Measurements from ENCODE around the gene ALPP. TPM values are rescaled to one million over a fixed set of nuclear protein-coding genes. Genes with fewer than 3 reads are reported as not detected.
A peak's percentile ranks its signal among the peaks of the same experiment; 100 is the strongest.

Gene ALPP
- total RNA-seq, 4 donors from 2014 or later, result not detected

DNA sequence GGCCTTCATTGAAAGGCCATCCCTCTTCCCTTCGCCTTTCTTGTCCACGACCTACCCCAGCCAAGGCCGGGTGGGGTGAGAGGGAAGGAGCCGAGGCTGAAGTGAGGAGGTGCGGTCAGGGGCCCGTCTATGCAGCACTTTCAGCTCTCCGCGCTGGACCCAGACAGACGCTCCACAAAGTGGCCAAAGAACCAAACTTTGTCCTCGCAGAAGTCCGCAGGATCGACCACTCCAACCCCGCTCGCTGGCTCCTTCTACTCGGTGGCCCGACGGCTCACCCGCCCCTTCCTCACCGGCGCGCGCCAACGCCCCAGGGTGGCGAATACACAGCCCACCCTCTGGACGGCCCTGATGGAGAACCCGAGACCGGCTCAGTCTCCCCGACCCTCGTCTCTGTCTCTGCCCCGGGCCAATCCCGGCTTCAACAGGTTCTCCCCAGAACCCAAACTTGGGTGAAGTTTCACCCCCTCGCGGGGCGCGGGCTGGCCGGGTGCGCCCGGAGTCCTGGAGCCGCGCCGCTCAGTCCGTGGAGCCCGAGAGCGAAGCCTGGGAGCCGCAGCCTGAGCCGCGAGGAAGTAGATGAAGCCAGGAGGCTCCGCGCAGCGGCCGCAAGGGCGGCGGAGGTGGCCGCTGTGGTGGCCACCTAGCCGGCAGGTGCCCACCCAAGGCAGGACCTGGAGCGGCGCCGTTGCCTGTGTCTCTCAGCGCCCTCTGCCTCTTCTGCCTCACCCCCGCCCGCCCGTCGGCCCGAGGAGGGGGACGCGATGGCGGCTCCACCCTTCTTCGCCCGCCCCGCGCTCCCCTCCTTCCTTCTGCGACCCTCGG lies 26.7 kb upstream of the ALPP start:
- 15% methylated on average over 9 of the region's 73 CpGs for WGBS
- peak overlapping the region; percentile 33 for H3K4me3 ChIP-seq
- peaks cover 30% of the 10 kb centered on the region for H3K4me1 ChIP-seq
- H3K9me3 ChIP-seq, result no peaks in the 10 kb centered on the region
- DNase-seq (ENCODE audit: low spot score in 2 of 2), result peak; percentile 53 to 76
- peaks cover 55% of the 10 kb centered on the region for H3K27me3 ChIP-seq
- H3K36me3 ChIP-seq, result no peaks in the 10 kb centered on the region
- H3K27ac ChIP-seq, result no peak overlapping the region
- no peak for TF ChIP-seq POLR2AphosphoS5 (IDR thresholded peaks at IDR 0.05)
- TF ChIP-seq CTCF (IDR thresholded peaks at IDR 0.05), result no peak
- TF ChIP-seq EP300 (IDR thresholded peaks at IDR 0.05), result no peak
- no peak for TF ChIP-seq POLR2A (IDR thresholded peaks at IDR 0.05)

DNA sequence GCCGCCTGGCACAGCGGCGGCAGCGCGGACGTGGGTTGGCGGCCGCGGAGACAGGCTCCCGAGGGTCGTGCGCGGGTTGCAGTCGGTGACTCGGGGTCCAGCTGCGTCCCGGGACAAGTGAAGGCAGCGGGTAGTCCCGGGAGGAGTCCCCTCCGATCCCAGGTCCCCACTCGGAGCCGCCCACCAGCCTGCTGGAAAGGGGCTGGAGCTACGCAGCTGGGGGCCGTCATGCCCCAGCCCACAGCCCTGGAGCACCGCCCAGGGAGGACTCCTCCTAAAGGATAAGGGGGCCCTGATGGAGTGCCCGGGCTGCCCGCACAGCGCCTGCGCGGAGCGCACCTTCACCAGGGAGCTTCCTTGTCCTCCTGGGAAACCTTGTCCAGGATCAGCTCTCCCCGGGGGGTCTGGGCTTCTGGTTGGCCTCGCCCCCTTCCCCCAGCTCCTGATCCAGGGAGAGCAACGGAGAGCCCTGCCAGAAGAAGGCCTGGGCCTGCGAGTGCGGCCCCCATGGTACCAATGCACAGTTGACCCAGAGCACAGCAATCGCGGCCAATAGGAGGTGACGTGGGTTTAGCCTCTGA lies 25.9 kb upstream of the ALPP start:
- Histone ChIP-seq H3K27me3 (peaks cover 55% of the 10 kb centered on the region), H3K4me3 (peak overlapping the region; percentile 33), H3K36me3 (no peaks in the 10 kb centered on the region), H3K27ac (no peak overlapping the region), H3K9me3 (no peaks in the 10 kb centered on the region), H3K4me1 (peaks cover 30% of the 10 kb centered on the region)
- no peak for TF ChIP-seq POLR2AphosphoS5 (IDR thresholded peaks at IDR 0.05)
- TF ChIP-seq POLR2A (IDR thresholded peaks at IDR 0.05), result no peak
- no peak for TF ChIP-seq CTCF (IDR thresholded peaks at IDR 0.05)
- no peak for TF ChIP-seq EP300 (IDR thresholded peaks at IDR 0.05)
- WGBS, result 80% methylated on average over 1 of the region's 39 CpGs
- peak; percentile 44 to 73 for DNase-seq (ENCODE audit: low spot score in 2 of 2)

GRCh38 chr2:232353096-232353495 lies 25.5 kb upstream of the ALPP start:
- peaks cover 30% of the 10 kb centered on the region for H3K4me1 ChIP-seq
- TF ChIP-seq CTCF (IDR thresholded peaks at IDR 0.05) (no peak), POLR2A (IDR thresholded peaks at IDR 0.05) (no peak), POLR2AphosphoS5 (IDR thresholded peaks at IDR 0.05) (no peak), EP300 (IDR thresholded peaks at IDR 0.05) (no peak)
- no peak overlapping the region for H3K27ac ChIP-seq
- H3K9me3 ChIP-seq, result no peaks in the 10 kb centered on the region
- DNase-seq (ENCODE audit: low spot score in 2 of 2), result peak in 1 of 2 donors; percentile 41
- no peak overlapping the region for H3K4me3 ChIP-seq
- 85% methylated on average over 7 of the region's 8 CpGs for WGBS
- H3K27me3 ChIP-seq, result peaks cover 55% of the 10 kb centered on the region
- H3K36me3 ChIP-seq, result no peaks in the 10 kb centered on the region

DNA sequence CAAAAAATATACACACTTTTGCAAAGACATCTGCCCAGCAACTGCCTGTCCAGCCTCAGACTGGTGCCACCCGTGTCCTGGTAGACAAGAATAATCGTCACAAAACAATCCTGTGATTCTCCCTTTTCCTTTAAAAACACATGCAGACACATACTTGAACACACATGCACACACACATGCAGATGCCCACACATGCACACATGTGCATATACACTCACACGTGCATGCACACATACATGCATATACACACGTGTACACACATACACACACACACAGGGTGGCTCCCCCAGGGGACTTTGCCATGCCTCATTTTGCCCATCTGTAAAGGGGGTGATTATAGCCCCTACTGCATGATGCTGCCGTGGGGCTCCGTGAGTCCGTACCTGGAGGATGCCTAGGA lies 24.9 kb upstream of the ALPP start:
- TF ChIP-seq POLR2A (IDR thresholded peaks at IDR 0.05), result no peak
- no peak for TF ChIP-seq CTCF (IDR thresholded peaks at IDR 0.05)
- no peak for TF ChIP-seq EP300 (IDR thresholded peaks at IDR 0.05)
- TF ChIP-seq POLR2AphosphoS5 (IDR thresholded peaks at IDR 0.05), result no peak
- Histone ChIP-seq H3K4me3 (no peak overlapping the region), H3K27me3 (peaks cover 55% of the 10 kb centered on the region), H3K36me3 (no peaks in the 10 kb centered on the region), H3K27ac (no peak overlapping the region), H3K4me1 (peaks cover 30% of the 10 kb centered on the region), H3K9me3 (no peaks in the 10 kb centered on the region)
- WGBS, result 78% methylated on average over 6 of the region's 7 CpGs
- DNase-seq (ENCODE audit: low spot score in 2 of 2), result peak in 1 of 2 donors; percentile 41

GRCh38 chr2:232354069-232354468 lies 24.5 kb upstream of the ALPP start:
- TF ChIP-seq EP300 (IDR thresholded peaks at IDR 0.05), result no peak
- no peak for TF ChIP-seq POLR2AphosphoS5 (IDR thresholded peaks at IDR 0.05)
- no peak for TF ChIP-seq CTCF (IDR thresholded peaks at IDR 0.05)
- no peak for TF ChIP-seq POLR2A (IDR thresholded peaks at IDR 0.05)
- no peak overlapping the region for H3K27ac ChIP-seq
- 96% methylated on average over 3 of the region's 5 CpGs for WGBS
- H3K4me1 ChIP-seq, result peaks cover 27% of the 10 kb centered on the region
- H3K27me3 ChIP-seq, result peaks cover 55% of the 10 kb centered on the region
- H3K4me3 ChIP-seq, result no peak overlapping the region
- DNase-seq (ENCODE audit: low spot score in 2 of 2), result peak; percentile 30 to 73
- no peaks in the 10 kb centered on the region for H3K36me3 ChIP-seq
- no peaks in the 10 kb centered on the region for H3K9me3 ChIP-seq
